RWPE2 (cell line): ENCODE data around the gene RAI1.
A peak's percentile ranks its signal among the peaks of the same experiment; 100 is the strongest.

Source experiments
- ATAC-seq: fragments of 200-7000 bp; cut with Tn5 transposase; 3 replicates; pipeline ENCODE4 v1.9.1; 2021; ENCODE audit warnings: low read depth
- DNase-seq: peaks from one replicate; pipeline ENCODE4 v3.0.0-alpha.2; 2020; ENCODE audit warnings: low spot score
- H3K27ac ChIP-seq: fragments of 450-650 bp; 2 replicates; pipeline ENCODE4 v1.5.1; 2017; ENCODE audit warnings: mild to moderate bottlenecking; ENCODE audit not compliant: poor library complexity, severe bottlenecking
- H3K27me3 ChIP-seq: fragments of 250-450 bp; sonication (Bioruptor Pico); 2 replicates; pipeline ENCODE4 v1.5.1; 2021; ENCODE audit warnings: mild to moderate bottlenecking, moderate library complexity; ENCODE audit not compliant: insufficient read depth, poor library complexity, severe bottlenecking
- H3K36me3 ChIP-seq: fragments of 250-450 bp; sonication (Bioruptor Pico); 2 replicates; pipeline ENCODE4 v1.5.1; 2020; ENCODE audit warnings: low read depth, mild to moderate bottlenecking, moderate library complexity
- H3K4me1 ChIP-seq: fragments of 250-450 bp; sonication (Bioruptor Pico); 2 replicates; pipeline ENCODE4 v1.5.1; 2021; ENCODE audit warnings: mild to moderate bottlenecking, moderate library complexity; ENCODE audit not compliant: insufficient read depth, poor library complexity, severe bottlenecking
- H3K4me3 ChIP-seq: fragments of 250-450 bp; sonication (Bioruptor Pico); 2 replicates; pipeline ENCODE4 v1.5.1; 2021; ENCODE audit warnings: mild to moderate bottlenecking, moderate library complexity; ENCODE audit not compliant: severe bottlenecking
- H3K9me3 ChIP-seq: fragments of 250-450 bp; sonication (Bioruptor Pico); 2 replicates; pipeline ENCODE4 v1.5.1; 2021; ENCODE audit warnings: mild to moderate bottlenecking, moderate library complexity; ENCODE audit not compliant: severe bottlenecking
- TF ChIP-seq, protein P1 (sequence below): fragments of 450-650 bp; IDR thresholded peaks from one replicate; pipeline ENCODE4 v1.5.1; 2017; ENCODE audit warnings: mild to moderate bottlenecking, moderate library complexity; ENCODE audit not compliant: poor library complexity, severe bottlenecking

The RAI1 gene

DNA sequence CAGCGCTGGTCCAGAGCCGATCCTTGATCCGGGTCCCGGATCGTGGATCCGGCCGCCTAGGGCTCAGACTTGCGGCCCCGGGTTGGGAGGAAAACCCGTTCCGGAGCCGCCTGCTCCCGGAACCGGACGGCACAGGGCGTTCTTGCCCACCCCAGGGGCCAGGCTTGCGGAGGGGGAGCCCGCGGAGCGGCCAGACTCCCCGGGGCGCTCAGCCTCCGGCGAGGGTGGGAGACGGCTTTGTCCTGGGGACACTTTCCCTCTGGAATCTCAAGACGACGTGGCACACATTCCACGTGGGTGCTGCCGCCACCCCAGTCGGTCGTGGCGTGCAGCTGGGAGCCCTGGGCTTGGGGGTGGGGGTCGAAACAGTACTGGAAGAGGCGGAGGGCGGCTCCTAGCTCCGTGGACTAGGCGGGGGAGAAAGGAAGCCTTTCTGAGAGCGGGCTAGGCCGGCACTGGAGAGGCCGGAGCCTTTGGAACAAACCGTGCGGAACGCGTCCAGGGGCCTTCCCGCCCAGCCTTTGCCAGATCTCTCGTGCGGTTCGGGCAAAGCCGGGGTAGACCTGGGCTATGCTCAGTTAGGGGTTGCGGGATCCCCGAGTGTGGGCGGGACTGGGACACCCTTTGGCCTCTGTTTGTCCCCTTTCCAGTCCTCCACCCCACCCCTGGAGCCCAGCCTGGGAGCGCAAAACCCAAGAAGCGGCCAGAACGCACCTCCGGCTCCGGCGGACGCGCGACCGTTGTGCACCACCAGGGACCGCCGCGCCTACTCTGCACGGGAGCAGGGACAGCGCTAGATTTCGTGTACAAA is 129.0 kb downstream of the RAI1 start:
- H3K27ac ChIP-seq: no peak overlapping the region
- H3K4me1 ChIP-seq: no peaks in the 10 kb centered on the region
- no peaks in the 10 kb centered on the region for H3K27me3 ChIP-seq
- H3K4me3 ChIP-seq: no peak overlapping the region
- TF ChIP-seq, protein P1, sequence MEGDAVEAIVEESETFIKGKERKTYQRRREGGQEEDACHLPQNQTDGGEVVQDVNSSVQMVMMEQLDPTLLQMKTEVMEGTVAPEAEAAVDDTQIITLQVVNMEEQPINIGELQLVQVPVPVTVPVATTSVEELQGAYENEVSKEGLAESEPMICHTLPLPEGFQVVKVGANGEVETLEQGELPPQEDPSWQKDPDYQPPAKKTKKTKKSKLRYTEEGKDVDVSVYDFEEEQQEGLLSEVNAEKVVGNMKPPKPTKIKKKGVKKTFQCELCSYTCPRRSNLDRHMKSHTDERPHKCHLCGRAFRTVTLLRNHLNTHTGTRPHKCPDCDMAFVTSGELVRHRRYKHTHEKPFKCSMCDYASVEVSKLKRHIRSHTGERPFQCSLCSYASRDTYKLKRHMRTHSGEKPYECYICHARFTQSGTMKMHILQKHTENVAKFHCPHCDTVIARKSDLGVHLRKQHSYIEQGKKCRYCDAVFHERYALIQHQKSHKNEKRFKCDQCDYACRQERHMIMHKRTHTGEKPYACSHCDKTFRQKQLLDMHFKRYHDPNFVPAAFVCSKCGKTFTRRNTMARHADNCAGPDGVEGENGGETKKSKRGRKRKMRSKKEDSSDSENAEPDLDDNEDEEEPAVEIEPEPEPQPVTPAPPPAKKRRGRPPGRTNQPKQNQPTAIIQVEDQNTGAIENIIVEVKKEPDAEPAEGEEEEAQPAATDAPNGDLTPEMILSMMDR: no peak
- ATAC-seq (no peak), DNase-seq (no peak)
- peaks cover 60% of the 10 kb centered on the region for H3K36me3 ChIP-seq
- no peaks in the 10 kb centered on the region for H3K9me3 ChIP-seq

DNA sequence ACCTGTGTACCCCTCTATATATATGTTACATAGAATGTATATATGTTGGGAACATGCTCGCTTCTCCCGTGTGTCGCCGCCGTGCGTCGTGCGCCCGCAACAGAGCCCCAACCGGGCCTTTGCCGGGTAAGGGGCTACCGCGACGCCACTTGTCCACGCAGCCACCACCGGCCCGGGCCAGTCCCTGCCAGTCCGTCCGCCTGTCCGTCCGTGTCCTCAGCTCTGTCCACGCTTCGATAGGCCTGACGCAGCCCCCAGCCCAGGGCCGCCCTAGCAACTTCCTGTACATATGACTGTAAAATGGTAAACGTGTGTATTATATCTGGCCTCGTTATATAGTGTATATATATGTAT is 129.6 kb downstream of the RAI1 start:
- H3K27me3 ChIP-seq: no peaks in the 10 kb centered on the region
- no peak overlapping the region for H3K27ac ChIP-seq
- H3K36me3 ChIP-seq: peaks cover 60% of the 10 kb centered on the region
- H3K4me1 ChIP-seq: no peaks in the 10 kb centered on the region
- no peak overlapping the region for H3K4me3 ChIP-seq
- no peak for ATAC-seq
- TF ChIP-seq, protein P1: no peak
- DNase-seq: no peak
- no peaks in the 10 kb centered on the region for H3K9me3 ChIP-seq

DNA sequence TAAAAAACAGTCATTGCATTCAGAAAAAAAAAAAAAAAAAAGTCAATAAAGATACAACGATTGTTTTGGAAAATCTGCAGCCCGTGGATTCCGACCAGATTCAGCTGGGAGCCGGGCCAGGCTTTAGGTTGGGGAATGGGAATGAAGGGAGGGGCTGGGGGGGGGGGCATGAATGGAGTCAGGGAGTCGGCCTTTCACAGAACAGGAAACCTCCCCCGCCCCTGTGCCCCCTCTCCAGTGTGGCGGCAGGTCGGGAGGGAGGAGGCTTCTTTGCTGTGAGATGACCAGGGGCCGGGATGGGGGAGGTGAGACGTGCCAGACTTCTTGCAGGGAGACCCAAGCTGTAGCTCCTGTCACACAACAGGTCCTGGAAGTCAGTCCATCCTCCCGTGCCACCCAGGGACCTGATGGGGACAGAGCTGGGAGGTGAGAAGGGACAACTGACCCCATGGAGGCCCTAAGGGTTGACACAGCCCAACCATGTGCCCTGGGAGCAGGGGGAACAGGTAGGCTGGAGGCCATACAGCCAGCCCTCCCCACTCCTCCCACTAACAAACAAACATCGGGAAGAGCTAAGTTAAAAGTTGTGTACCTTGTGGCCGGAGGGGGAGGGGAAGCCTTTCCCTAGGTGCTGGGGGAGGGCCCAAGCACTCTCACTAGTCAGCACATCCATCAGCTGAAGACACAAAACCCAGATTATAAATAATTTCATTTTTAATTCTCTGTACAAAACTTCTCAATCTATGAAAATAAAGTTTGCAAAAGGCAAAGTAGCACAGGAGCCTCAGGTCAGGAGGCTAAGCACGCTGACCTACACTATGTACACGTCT is 130.3 kb downstream of the RAI1 start:
- DNase-seq: no peak
- Histone ChIP-seq H3K4me1 (no peaks in the 10 kb centered on the region), H3K27ac (peak overlapping the region; percentile 18), H3K4me3 (no peak overlapping the region), H3K9me3 (no peaks in the 10 kb centered on the region), H3K36me3 (peaks cover 57% of the 10 kb centered on the region), H3K27me3 (no peaks in the 10 kb centered on the region)
- ATAC-seq: no peak
- TF ChIP-seq, protein P1: no peak

DNA sequence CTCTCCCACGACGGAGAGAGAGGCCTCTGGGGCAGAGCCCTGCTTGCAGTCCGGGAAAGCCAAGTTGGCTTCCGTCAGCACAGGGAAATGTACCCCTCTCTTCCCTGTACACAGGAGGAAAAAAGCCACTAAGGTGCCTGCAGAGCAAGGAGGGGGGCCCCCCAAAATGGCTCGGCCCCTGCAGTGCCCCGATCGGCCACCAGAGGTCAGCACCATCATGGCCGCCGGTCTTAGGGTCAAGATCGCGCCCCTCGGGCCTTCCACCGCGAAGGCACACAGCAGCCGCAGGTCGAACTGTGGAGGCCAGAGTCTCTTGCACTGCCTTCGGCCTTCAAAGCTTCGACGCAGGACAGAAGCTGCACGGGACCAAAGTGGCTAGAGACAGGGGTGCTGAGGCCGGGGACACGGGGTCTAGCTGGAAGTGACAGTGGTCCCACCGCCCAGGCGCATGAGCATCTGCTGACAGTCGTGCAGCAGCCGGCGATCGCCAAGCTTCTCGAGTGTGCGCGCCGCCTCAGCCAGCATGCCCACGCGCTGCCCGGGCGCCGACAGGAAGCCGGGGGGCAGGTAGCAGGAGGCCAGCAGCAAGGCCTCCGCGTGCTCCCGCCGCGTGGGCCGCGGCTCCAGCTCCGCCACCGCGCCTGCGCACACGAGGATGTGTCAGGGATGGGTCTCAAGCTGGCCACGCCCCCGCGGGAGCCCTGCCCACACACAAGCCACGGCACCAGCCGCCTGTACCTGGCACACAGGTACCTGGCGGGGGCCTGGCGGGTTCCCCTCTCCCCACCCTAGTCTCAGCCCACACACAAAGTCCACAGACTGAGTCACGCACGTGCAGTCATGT is 131.2 kb downstream of the RAI1 start:
- DNase-seq (peak; percentile 63), ATAC-seq (peak; percentile 10; the same call in 2 of the 3 replicates)
- H3K4me3 ChIP-seq: no peak overlapping the region
- H3K9me3 ChIP-seq: no peaks in the 10 kb centered on the region
- no peaks in the 10 kb centered on the region for H3K4me1 ChIP-seq
- H3K36me3 ChIP-seq: peaks cover 63% of the 10 kb centered on the region
- peak overlapping the region; percentile 18 for H3K27ac ChIP-seq
- TF ChIP-seq, protein P1: peak; percentile 95
- no peaks in the 10 kb centered on the region for H3K27me3 ChIP-seq
